B cell (primary cell): ENCODE measurements around the gene NIBAN1. TPM values are rescaled to one million over a fixed set of nuclear protein-coding genes. Genes with fewer than 3 reads are reported as not detected.
"Not testable (repeated sequence)": the region's sequence is repeated elsewhere in the genome, so short reads cannot be mapped to it uniquely, and the experiment has no call there.

ENCODE experiments used
- ATAC-seq: fragments of 200-7000 bp; cut with Tn5 transposase; one replicate; pipeline ENCODE4 v1.10.0; 2021; ENCODE audit warnings: low read depth, mild to moderate bottlenecking, moderate number of reproducible peaks, moderate library complexity
- CTCF ChIA-PET: fragments of 350-600 bp; sonication (Branson Sonifier 250); formaldehyde crosslinking; loops from one replicate; lab custom pipeline; 2021; ENCODE audit warnings: antibody characterized with exemption, inconsistent platforms; lab: Charles Lee
- POLR2A ChIA-PET: fragments of 350-600 bp; sonication (Branson Sonifier 250); formaldehyde crosslinking; loops from one replicate; lab custom pipeline; 2021; ENCODE audit warnings: antibody characterized with exemption; lab: Charles Lee
- DNase-seq: peaks from one replicate; pipeline ENCODE4 v3.0.0; 2013
- H2AFZ ChIP-seq: 2 replicates; pipeline ENCODE4 v1.6.1; 2012; ENCODE audit warnings: mild to moderate bottlenecking, low read depth, low read length; ENCODE audit not compliant: insufficient read depth, poor library complexity, severe bottlenecking
- H3K27ac ChIP-seq, 2 donors: 1 replicate in 1 of 2; 2 replicates in 1 of 2; pipeline ENCODE4 v1.5.1; 2012 to 2013; ENCODE audit warnings: low read length in 2 of 2, mild to moderate bottlenecking in 2 of 2, moderate library complexity in 1 of 2
- H3K27me3 ChIP-seq, 4 experiments: fragments of 200-600 bp in 1 of 4; sonication (generic) in 1 of 4; replicated peaks in 1 of 4; 1 replicate in 2 of 4; 2 replicates in 2 of 4; pipeline versions ENCODE4 v1.6.1 to v1.7.0; 2013 to 2016; ENCODE audit warnings: low read length in 3 of 4, mild to moderate bottlenecking in 2 of 4, mixed read lengths in 1 of 4, moderate library complexity in 1 of 4; ENCODE audit not compliant: insufficient read depth in 4 of 4, control insufficient read depth in 3 of 4; ENCODE audit errors: control extremely low read depth in 1 of 4
- H3K36me3 ChIP-seq, 2 experiments: replicated peaks in 1 of 2; 1 replicate in 1 of 2; 2 replicates in 1 of 2; pipeline versions ENCODE4 v1.6.1 to v1.7.1; 2013; ENCODE audit warnings: low read length in 1 of 2; ENCODE audit not compliant: insufficient read depth in 2 of 2, control insufficient read depth in 1 of 2; ENCODE audit errors: control extremely low read depth in 1 of 2, extremely low read depth in 1 of 2
- H3K4me1 ChIP-seq, 2 donors: fragments of 200-600 bp in 1 of 2; sonication (generic) in 1 of 2; 1 replicate in 1 of 2; 2 replicates in 1 of 2; pipeline versions ENCODE4 v1.5.1 to v1.6.1; 2013 to 2017; ENCODE audit warnings: low read length in 2 of 2; ENCODE audit not compliant: control insufficient read depth in 2 of 2, insufficient read depth in 2 of 2
- H3K4me2 ChIP-seq: replicated peaks from 2 replicates; pipeline ENCODE3; 2012; ENCODE audit warnings: mild to moderate bottlenecking, low read depth, low read length; ENCODE audit not compliant: poor library complexity, severe bottlenecking
- H3K4me3 ChIP-seq, 5 experiments: fragments of 200-600 bp in 1 of 5; sonication (generic) in 1 of 5; 1 replicate in 3 of 5; 2 replicates in 2 of 5; pipeline versions ENCODE4 v1.5.1 to v1.7.0; 2011 to 2016; ENCODE audit warnings: low read length in 4 of 5, mild to moderate bottlenecking in 4 of 5, low read depth in 2 of 5, control low read depth in 1 of 5, moderate library complexity in 1 of 5; ENCODE audit not compliant: insufficient read depth in 1 of 5; ENCODE audit errors: control extremely low read depth in 1 of 5, extremely low read depth in 1 of 5
- H3K79me2 ChIP-seq: fragments of 200-600 bp; sonication (generic); one replicate; pipeline ENCODE4 v1.6.0; 2016; ENCODE audit warnings: low read length; ENCODE audit not compliant: control insufficient read depth, insufficient read depth
- H3K9ac ChIP-seq: fragments of 200-600 bp; sonication (generic); 2 replicates; pipeline ENCODE4 v1.6.1; 2017; ENCODE audit warnings: mild to moderate bottlenecking, low read length, moderate library complexity
- H3K9me3 ChIP-seq, 3 donors: one replicate each; pipeline versions ENCODE4 v1.6.1 to v1.7.1; 2013; ENCODE audit warnings: low read length in 2 of 3; ENCODE audit not compliant: control insufficient read depth in 2 of 3, insufficient read depth in 1 of 3; ENCODE audit errors: control extremely low read depth in 1 of 3
- H4K20me1 ChIP-seq: 2 replicates; pipeline ENCODE4 v1.6.0; 2012; ENCODE audit warnings: mild to moderate bottlenecking, low read length; ENCODE audit not compliant: insufficient read depth, control insufficient read depth, poor library complexity, severe bottlenecking
- H3K27ac Mint-ChIP-seq: one replicate; pipeline ENCODE4 v1.8.0; 2021; ENCODE audit warnings: mixed read lengths
- H3K27me3 Mint-ChIP-seq: one replicate; pipeline ENCODE4 v1.8.0; 2021; ENCODE audit warnings: mixed read lengths
- H3K4me1 Mint-ChIP-seq: one replicate; pipeline ENCODE4 v1.8.0; 2021; ENCODE audit warnings: mixed read lengths
- H3K4me3 Mint-ChIP-seq: one replicate; pipeline ENCODE4 v1.8.0; 2021; ENCODE audit warnings: mixed read lengths
- H3K9me3 Mint-ChIP-seq: one replicate; pipeline ENCODE4 v1.8.0; 2022; ENCODE audit warnings: mixed read lengths; ENCODE audit not compliant: insufficient read depth
- CTCF ChIP-seq: fragments of 200-600 bp; IDR thresholded peaks from one replicate; pipeline ENCODE4 v1.8.0; 2022; ENCODE audit warnings: antibody characterized with exemption, mild to moderate bottlenecking
- EZH2 ChIP-seq: IDR thresholded peaks from 2 replicates; pipeline ENCODE4 v1.6.1; 2012; ENCODE audit warnings: borderline replicate concordance, low read depth, mild to moderate bottlenecking, moderate library complexity, low read length; ENCODE audit not compliant: insufficient read depth, poor library complexity, severe bottlenecking
- WGBS: methylation state at CpG from one replicate; pipeline ENCODE4 v1.1.5; 2013; ENCODE audit warnings: missing lambda C conversion rate; ENCODE audit not compliant: insufficient coverage; 5-methylcytosine and 5-hydroxymethylcytosine counted together
- intact Hi-C: fragments of 100-400 bp; cut with micrococcal nuclease; formaldehyde crosslinking; loops from one replicate; pipeline ENCODE4 v1.10.0; 2022
- polyA plus RNA-seq: library from polyadenylated mRNA; depleted of rRNA; stranded (reverse); fragments of >200 nt; gene quantifications from 2 replicates; pipeline ENCODE4 v1.2.3, GENCODE V29; 2012
- total RNA-seq, 2 donors: library from RNA; stranded (reverse); fragments of 120-200 nt in 1 of 2; gene quantifications; 1 replicate in 1 of 2; 2 replicates in 1 of 2; pipeline versions ENCODE4 v1.2.3 to v1.2.4, GENCODE V29; 2013 to 2022

NIBAN1 gene
- total and polyA plus RNA-seq, 2 donors (not counting 1 experiment from before 2014, with no cell fraction given): 1.2 to 13.2 TPM

- H3K27ac Mint-ChIP-seq: no peak overlapping the region
These were observed 34.5 kb upstream of the NIBAN1 start for GRCh38 chr1:185008838-185009237.

DNA sequence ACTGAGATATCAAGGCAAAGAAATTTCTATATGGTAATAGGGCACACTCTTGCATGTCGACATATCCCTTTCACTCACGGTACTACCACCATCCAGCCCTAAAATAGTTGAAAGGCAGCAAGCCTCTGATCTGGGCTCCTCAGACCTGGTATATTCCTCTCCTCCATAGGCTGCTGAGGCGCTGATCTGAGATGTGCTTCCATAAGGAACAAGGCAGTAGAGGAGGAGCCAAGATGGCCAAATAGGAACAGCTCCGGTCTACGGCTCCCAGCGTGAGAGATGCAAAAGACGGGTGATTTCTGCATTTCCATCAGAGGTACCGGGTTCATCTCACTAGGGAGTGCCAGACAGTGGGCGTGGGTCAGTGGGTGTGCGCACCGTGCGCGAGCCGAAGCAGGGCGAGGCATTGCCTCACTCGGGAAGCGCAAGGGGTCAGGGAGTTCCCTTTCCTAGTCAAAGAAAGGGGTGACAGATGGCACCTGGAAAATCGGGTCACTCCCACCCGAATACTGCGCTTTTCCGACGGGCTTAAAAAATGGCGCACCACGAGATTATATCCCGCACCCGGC is 27.1 kb upstream of the NIBAN1 start:
- H3K9me3 Mint-ChIP-seq, DNase-seq, CTCF ChIA-PET, H3K36me3 ChIP-seq, H3K27ac ChIP-seq, ATAC-seq, H3K9me3 ChIP-seq, H3K4me3 Mint-ChIP-seq, intact Hi-C loops, H3K4me1 ChIP-seq, H3K4me3 ChIP-seq, H3K27ac Mint-ChIP-seq, H3K27me3 ChIP-seq, H3K79me2 ChIP-seq, POLR2A ChIA-PET, H2AFZ ChIP-seq, H4K20me1 ChIP-seq, H3K4me1 Mint-ChIP-seq, H3K9ac ChIP-seq, H3K4me2 ChIP-seq: not testable (repeated sequence)
- WGBS: 100% methylated on average over 5 of the region's 26 CpGs
- H3K27me3 Mint-ChIP-seq: peaks cover 26% of the 10 kb centered on the region

More at GRCh38 chr1:185008838-185009237, 34.5 kb upstream of the NIBAN1 start:
- intact Hi-C loops: no loop called here
- Histone ChIP-seq H4K20me1 (no peaks in the 10 kb centered on the region), H3K79me2 (no peaks in the 10 kb centered on the region), H3K4me1 (no peaks in the 10 kb centered on the region), H2AFZ (no peak overlapping the region), H3K9ac (no peak overlapping the region), H3K9me3 (no peaks in the 10 kb centered on the region), H3K36me3 (no peaks in the 10 kb centered on the region), H3K4me3 (no peak overlapping the region), H3K27ac (no peak overlapping the region), H3K4me2 (no peak overlapping the region), H3K27me3 (peaks cover 0 to 3% (median 0%) of the 10 kb centered on the region in 4 experiments)
- Mint-ChIP-seq H3K4me1 (no peaks in the 10 kb centered on the region), H3K27me3 (peaks cover 19% of the 10 kb centered on the region), H3K4me3 (no peak overlapping the region), H3K9me3 (peaks cover 3% of the 10 kb centered on the region)
- no peak for TF ChIP-seq EZH2
- TF ChIP-seq CTCF: no peak
- ATAC-seq (no peak), DNase-seq (no peak)
- CTCF ChIA-PET: no interaction called here
- POLR2A ChIA-PET: no interaction called here

DNA sequence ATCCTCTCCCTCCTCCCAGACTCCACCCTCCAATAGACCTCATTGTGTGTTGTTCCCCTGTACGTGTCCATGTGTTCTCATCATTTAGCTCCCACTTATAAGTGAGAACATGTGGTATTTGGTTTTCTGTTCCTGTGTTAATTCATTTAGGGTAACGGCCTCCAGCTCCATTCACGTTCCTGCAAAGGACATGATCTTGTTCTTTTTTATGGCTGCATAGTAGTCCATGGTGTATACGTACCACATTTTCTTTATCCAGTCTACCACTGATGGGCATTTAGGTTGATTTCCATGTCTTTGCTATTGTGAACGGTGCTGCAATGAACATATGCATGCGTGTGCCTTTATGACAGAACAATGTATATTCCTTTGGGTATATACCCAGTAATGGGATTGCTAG is 25.7 kb upstream of the NIBAN1 start:
- not testable (repeated sequence) for H3K9ac ChIP-seq

More for the DNA sequence above, 25.7 kb upstream of the NIBAN1 start:
- H3K4me1 Mint-ChIP-seq, H3K9me3 Mint-ChIP-seq, H2AFZ ChIP-seq, H4K20me1 ChIP-seq, H3K27ac ChIP-seq, H3K4me3 ChIP-seq, H3K36me3 ChIP-seq, H3K27me3 ChIP-seq, H3K4me1 ChIP-seq, DNase-seq, H3K9me3 ChIP-seq, ATAC-seq, H3K4me2 ChIP-seq, H3K4me3 Mint-ChIP-seq, H3K79me2 ChIP-seq, POLR2A ChIA-PET, H3K27ac Mint-ChIP-seq, intact Hi-C loops: not testable (repeated sequence)
- WGBS: no CpG with 5 or more reads among the region's 6 CpGs
- CTCF ChIA-PET: interaction anchor here (1.2 kb wide), 1 partner anchor 195 kb away, joined by 3 read pairs; no protein-coding TSS in a partner anchor
- H3K27me3 Mint-ChIP-seq: peaks cover 33% of the 10 kb centered on the region
